NB4 (cell line): ENCODE measurements around the gene ASGR1.

Experiments
- CTCF ChIP-seq: IDR thresholded peaks from one replicate; pipeline ENCODE4 v1.5.1; 2012; ENCODE audit warnings: low read depth, low read length
- POLR2A ChIP-seq: IDR thresholded peaks from 2 replicates; pipeline ENCODE4 v1.6.1; 2011; ENCODE audit warnings: mild to moderate bottlenecking; ENCODE audit not compliant: insufficient read length; ENCODE audit errors: extremely low read depth

DNA sequence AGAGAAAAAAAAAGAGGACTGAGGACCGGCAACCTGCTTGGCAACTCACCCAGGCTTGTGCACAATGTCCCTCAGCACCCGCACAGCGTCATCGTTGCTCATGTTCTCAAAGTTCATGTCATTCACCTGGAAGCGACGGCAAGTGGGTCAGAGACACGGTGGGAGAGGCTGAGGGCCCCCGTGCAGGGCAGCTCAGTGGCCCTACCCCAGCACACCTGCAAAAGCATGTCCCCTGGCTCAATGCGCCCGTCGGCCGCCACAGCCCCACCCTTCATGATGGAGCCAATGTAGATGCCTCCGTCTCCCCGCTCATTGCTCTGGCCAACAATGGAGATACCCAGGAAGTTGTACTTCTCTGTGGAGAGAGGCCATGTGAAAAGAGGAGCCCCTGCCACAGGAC, 49.8 kb upstream of the ASGR1 start:
- TF ChIP-seq CTCF (no peak), POLR2A (no peak)
